GM20431 (cell line): ENCODE results near the gene CCNO.

Experiments
- in situ Hi-C: fragments of 300-500 bp; cut with MseI, MboI; formaldehyde crosslinking; loops from one replicate; pipeline ENCODE4 v1.15.0; 2020; ENCODE audit warnings: low sequenced_read_pairs; ENCODE audit not compliant: unreplicated experiment

Gene CCNO

DNA sequence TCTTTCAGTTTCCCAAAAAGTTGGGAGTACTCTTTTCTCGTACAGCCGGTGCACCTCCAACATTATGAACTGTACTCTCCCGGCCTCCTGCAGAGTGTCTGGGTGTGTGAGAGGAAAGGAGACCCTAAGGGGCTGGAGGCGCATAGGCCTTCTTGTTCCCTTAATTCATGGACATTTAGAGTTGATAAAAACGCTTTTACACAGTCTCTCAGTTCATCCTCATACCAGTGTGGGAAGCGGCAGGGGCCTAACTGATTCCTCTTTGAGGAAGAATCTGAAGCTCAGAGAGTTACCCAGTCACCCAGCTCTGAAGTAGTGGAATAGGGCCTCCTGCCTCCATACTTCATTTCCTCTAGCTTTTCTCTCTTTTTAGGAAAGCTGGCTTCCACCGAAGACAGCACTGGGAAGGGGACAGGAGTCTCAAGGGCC is 9.6 kb downstream of the CCNO start:
- in situ Hi-C loops, result no loop called here

DNA sequence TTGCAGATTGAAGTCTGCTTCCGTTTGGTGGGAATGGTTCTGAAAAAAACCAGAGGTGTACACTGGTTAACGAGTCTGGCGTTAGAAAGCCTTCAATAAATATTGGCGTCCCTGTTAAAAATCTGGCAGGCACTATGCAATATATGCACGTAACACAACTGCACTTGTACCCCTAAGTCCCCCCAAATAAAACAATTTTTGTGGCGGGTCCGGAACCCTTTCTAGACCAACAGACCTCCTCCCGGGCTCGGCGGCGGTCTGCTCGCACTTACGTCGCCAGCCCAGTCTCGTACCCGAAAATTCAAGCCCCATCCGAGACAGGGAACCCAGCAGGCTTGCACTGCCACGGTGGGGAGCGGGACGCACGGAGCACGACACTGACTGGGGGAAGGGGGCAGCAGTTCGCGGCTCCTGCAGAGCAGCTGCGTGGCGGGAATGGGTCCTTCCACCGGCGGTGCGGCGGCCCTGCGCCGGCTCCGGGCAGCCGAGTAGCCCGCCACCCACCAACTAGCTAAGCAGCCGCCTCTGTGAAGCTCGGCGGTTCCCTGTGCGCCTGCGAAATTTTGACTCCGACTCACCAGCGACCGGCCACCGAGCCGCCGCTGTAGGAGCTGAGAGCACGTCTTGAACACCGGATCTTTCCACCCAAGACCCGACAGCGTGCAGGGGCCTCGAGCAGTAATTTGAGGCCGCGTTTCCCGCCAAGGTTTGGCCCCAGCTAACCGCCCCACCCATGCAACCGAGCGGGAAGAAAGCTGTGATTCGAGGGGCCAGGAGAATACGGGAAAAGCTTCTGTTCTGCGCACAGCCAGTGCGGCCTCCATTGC is 10.2 kb downstream of the CCNO start:
- in situ Hi-C loops, result no loop called here

DNA sequence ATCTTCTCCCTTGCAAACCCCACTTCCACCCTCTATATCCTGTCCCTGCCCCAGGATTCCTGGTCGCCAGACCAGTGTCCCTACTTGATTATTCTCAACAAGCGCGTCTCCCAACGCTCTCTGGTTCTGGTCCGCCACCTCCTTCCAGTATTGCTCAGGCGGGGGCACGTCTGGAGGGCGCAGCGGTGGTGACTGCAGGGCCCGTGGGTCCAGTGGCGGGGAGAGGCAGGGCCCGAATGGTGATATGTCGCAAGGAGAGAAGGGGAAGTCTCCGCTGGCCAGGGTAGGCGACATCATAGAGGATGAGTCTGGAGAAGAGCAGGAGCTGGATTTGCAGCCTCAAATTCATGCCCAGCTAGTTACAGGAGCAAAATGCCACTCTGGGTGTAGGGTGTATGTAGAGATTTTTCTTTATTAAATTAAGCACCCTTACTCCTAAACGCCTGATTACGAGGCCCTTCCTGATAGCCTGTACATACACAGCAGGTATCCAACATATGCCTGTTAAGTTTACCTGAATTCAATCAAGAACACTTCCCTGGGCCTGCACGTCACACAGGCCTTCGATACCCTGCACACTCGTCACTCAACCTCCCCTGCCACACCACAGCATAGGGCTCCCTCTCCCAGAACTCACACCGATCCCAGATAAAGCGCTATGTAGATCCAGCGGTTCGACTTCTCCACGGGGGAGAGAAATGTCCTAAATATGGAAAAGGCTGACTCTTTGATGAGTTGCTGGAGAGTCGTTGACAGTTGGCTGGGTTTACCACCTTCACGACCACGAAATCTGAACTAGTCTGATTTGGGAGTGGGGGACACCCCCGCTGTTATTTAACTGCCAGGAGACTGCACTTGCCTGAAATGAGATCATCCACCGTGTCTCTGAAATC is 11.1 kb downstream of the CCNO start:
- in situ Hi-C loops, result no loop called here

DNA sequence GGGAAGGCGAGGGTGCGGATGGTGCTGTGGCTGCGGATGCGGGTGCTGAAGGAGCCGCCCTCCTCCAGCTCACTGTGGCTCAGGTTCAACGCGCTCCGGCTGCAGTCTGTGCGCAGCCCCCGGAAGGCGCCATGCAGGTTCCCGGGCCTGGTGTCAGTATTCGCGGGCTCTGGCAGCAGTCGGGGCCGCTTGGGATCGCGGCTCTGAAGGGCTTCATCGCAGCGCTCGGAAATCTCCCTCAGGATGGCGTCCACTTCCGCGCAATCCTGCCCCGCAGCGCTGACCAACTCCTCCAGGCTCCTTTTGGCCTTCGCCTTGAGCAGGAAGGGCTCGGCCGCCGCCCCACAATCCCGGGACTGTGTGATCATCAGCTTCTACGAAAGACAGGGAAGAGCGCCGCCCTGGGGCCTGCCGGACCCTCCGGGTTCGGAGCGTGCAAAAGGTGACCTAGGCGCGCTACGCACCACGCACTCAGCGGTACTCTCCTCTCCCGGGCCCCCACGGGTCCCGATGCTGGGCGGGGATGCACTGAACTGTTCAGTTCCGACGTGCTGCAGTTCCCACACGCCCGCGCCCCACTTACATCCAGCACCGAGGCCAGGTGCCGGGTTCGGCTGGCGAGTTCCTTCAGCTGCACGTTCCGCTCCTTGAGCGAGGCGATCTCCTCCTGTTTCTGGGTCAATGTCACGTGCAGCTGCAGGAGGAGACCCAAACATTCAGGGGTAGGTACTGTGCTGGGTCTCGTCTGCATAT is 12.8 kb downstream of the CCNO start:
- in situ Hi-C loops, result no loop called here

DNA sequence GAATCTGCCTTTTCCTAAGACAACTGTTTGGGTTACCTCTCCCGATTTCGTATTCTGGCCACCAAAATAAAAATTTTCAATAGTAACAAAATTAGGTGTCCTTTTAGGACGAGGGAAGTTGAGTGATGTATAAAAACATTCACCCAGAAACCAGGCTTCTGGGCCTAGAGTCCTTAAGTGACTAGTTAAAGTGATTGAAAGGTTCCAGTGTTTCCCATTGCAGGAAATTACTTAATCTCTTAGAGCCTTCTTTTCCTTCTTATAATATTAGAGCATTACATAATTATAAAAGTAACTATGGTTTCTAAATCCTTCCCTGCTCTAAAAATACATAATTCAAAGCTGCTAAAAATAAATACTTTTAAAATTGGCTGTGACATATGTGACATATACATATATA is 13.6 kb downstream of the CCNO start:
- in situ Hi-C loops, result no loop called here

DNA sequence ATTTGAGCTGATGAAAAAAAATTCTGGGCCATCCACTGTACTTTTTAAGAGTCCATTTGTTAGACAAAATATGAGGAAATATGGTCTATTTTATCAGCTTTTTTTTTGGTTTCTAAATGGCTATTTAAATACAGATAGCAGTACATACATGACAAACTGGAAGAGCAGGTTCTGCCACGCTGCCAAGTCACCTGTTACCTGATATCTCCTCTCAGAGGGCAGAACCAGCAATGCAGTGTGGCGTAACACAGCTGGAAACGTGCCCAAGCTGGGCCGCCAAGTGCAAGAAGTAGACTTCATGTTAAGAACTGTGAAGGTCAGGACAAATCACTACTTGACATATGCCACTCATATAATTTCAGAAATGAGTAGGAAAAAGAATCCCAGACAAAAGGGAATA is 14.4 kb downstream of the CCNO start:
- in situ Hi-C loops, result no loop called here

DNA sequence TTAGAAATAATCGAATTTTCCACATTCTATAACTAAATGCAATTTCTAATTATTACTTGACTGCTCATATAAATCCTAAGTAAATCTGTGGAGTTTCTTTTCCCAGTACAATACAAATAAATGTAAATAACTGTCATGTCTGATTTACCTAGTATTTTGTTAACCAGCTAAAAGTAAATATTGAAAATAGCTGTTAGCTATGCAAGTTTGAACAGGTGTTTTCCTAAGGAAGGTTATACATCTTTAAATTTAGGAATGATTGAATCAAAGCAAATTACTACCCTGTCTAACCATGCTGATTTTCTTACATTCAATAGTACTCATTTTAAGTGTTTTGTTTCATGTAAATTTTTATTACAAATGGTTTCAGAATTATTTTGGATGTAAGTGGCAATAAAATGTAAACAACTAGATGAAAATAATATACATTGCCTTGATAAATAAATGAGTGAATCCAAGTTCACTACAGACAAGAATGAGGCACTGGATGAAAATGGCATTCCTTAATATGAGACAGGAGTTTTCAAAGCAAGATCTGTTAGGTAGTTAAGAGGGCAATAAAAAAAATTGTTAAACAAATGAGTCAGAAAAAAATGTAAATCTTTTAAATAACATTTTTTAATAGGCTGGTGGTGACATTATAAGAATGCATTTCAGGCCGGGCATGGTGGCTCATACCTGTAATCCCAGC is 22.1 kb downstream of the CCNO start:
- in situ Hi-C loops, result no loop called here

DNA sequence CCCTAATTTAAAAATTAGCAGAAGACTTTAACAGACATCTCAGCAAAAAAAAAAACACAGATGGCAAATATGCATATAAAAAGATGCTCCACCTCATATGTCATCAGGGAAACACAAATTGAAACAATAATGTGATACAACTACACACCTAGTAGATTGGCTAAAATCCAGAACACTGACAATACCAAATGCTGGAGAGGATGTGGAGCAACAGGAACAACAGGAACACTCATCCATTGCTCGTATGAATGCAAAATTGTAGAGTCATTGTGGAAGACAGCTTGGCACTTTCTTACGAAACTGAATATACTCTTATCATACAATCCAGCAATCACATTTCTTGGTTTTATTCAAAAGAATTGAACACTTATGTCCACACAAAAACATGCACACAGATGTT is 28.4 kb downstream of the CCNO start:
- in situ Hi-C loops, result no loop called here

DNA sequence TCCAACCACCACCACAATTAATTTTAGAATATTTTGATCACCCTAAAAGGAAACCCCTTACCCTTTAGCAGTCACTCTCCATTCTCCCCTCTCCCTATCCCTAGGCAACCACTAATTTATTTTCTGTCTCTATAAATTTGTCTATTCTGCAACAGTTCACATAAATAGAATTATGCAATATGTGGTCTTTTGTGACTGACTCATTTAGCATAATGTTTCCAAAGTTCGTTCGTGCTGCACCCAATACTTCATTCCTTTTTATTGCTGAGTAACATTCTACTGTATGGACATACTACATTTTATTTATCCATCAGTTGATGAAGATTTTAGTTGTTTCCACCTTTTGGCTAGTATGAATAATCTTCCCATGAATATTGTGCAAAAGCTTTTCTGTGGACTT is 42.2 kb downstream of the CCNO start:
- in situ Hi-C loops, result loop anchor here (25.0 kb wide), 1 partner anchor 496 kb away; no protein-coding TSS in a partner anchor

DNA sequence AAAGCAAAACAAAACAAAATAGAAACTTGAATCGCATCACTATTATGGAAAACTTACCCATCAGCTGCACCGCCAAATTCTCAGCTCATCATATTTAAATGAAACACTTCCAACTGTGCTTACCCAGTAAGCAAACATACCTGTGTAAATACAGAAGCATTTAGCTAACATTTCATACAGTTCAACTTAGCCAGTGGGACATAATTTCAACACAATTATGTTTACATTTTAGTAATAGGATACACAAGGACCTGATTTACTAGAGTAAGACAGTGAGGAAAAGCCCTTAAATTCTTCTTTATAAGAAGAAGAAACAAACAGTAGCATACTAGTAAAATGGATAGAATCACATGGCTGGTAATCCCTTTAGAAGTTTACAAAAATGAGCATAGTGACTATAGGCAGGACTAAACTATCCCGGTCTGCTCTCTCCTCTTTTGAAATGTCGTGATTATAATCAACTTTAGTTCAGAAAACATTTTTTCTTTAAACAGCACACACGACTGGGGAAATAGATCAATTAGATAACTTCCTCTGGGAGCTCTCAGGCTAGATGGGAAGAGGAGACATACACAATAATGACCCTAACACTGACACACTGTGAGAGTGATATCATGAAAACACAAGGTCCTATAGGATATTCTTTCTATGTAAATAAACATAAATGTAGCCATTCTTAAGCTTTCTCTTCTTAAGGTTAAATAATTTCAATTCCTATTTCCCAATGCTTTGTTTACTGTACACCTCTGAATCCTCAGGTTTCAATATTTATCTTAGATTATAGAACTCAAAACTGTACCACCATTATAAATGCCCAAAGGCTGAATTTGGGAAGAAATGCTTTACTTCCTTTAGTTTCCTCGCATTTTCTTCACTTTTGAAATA is 44.5 kb downstream of the CCNO start:
- in situ Hi-C loops, result loop anchor here (25.0 kb wide), 1 partner anchor 498 kb away; no protein-coding TSS in a partner anchor

DNA sequence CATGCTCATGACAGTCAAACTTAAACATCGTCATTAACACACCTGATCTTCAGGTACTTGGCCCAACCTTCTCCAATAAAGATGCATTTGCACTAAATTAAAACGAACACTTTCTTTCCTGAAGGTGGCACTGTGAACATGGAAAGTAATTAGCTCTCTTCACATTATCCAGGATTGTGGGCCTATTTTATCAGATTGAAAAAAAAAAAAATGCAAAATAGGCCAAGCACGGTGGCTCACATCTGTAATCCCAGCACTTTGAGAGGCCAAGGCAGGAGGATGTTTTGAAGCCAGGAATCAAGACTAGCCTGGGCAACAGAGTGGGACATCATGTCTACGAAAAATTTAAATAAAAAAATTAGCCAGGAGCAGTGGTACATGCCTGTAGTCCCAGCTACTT is 46.0 kb downstream of the CCNO start:
- in situ Hi-C loops, result loop anchor here (25.0 kb wide), 1 partner anchor 500 kb away; no protein-coding TSS in a partner anchor
